Measurements from ENCODE around the gene FALEC. TPM values are rescaled to one million over a fixed set of nuclear protein-coding genes. Genes with fewer than 3 reads are reported as not detected.

Gene FALEC
- total and polyA plus RNA-seq, 9 of the 15 experiments (the other 6 are each of a cell fraction or from before 2014, with no cell fraction given) = 0.15 to 1.8 (median 0.53) TPM; not detected in 5

GRCh38 chr1:150576367-150576711 lies 60.8 kb downstream of the FALEC start:
- intact Hi-C loops (cut with micrococcal nuclease) (loop anchor here (5.0 kb wide), 1 partner anchor 236 kb away; no protein-coding TSS in a partner anchor), in situ Hi-C loops (cut with MboI) (no loop called here)
- Histone ChIP-seq H2AFZ (ENCODE audit: low read depth, low read length) (no peak overlapping the region), H3K27ac (ENCODE audit: extremely low read depth, low read depth, low read length) (no peak overlapping the region; the same call in 1 of the 3 replicates), H3K79me2 (ENCODE audit: control insufficient read depth, insufficient read depth, low read length) (peaks cover 74% of the 10 kb centered on the region), H3K9ac (ENCODE audit: insufficient read depth in 1 of 2, low read depth in 2 of 2, low read length in 2 of 2) (peak overlapping the region in 1 of 2 experiments; percentile 97; a peak in 3 of 4 replicates), H3K4me3 (peak overlapping the region; percentile 98), H4K20me1 (replicated peaks; ENCODE audit: control insufficient read depth, insufficient read depth, low read length) (peaks cover 51% of the 10 kb centered on the region), H3K9me3 (replicated peaks; ENCODE audit: control insufficient read depth, insufficient read depth, low read depth, low read length) (no peaks in the 10 kb centered on the region), H3K9me1 (ENCODE audit: control insufficient read depth, insufficient read depth, low read length) (no peaks in the 10 kb centered on the region), H3K4me1 (replicated peaks in 1 of 2; ENCODE audit: control insufficient read depth in 2 of 2, insufficient read depth in 2 of 2, low read length in 2 of 2) (peaks cover 10 to 19% of the 10 kb centered on the region in 2 experiments; a peak in 4 of 5 replicates), H3K4me2 (ENCODE audit: insufficient read depth, low read length) (peak overlapping the region; percentile 97), H3K36me3 (ENCODE audit: control insufficient read depth, insufficient read depth, low read length) (peaks cover 65% of the 10 kb centered on the region), H3K27me3 (ENCODE audit: control insufficient read depth in 2 of 2, insufficient read depth in 2 of 2, low read length in 2 of 2) (no peaks in the 10 kb centered on the region)
- ATAC-seq (no peak), DNase-seq (ENCODE audit: extremely low read depth in 1 of 4, low spot score in 3 of 4) (no peak), FAIRE-seq (no peak)
- ChIA-PET CTCF (ENCODE audit: low intra/inter-chr PET ratio) (interaction anchor here (1.1 kb wide), 1 partner anchor 43 kb away, joined by 4 read pairs; no protein-coding TSS in a partner anchor), POLR2A (interaction anchor here (0.5 to 11.0 kb wide), 15 partner anchors 9 to 741 kb away, joined by 3 to 148 read pairs (median 3); partner anchors contain the start of gene ENSA)
- BruUV-seq (replicated peaks) = no TSS peak
- 9% methylated on average over 4 of the region's 4 CpGs for WGBS (ENCODE audit: insufficient coverage, low coverage, missing lambda C conversion rate)
- TF ChIP-seq CEBPB (tag; IDR thresholded peaks at IDR 0.05) (peak; percentile 25), ETV1 (tag; conservative IDR thresholded peaks at IDR 0.05; ENCODE audit: low read depth) (no peak), ZNF583 (CRISPR knock-in tag; IDR thresholded peaks at IDR 0.05) (no peak), PTTG1 (tag; IDR thresholded peaks at IDR 0.05; ENCODE audit: low read depth) (no peak), GATAD2B (IDR thresholded peaks at IDR 0.05; ENCODE audit: borderline replicate concordance) (0 out of 2 replicates have a peak, but pooled peaks have one; percentile 31), XRCC5 (IDR thresholded peaks at IDR 0.05; ENCODE audit: low read depth, low read length) (no peak), BRCA1 (IDR thresholded peaks at IDR 0.05) (no peak), BRCA1 (CRISPR knock-in tag; IDR thresholded peaks at IDR 0.05) (no peak), FOXP4 (CRISPR knock-in tag; IDR thresholded peaks at IDR 0.05; ENCODE audit: borderline replicate concordance) (no peak), ZBTB11 (CRISPR knock-in tag; IDR thresholded peaks at IDR 0.05) (no peak), THRB (CRISPR knock-in tag; conservative IDR thresholded peaks at IDR 0.05) (no peak)

All from K562 (cell line).